Osteocyte (in vitro differentiated cells): ENCODE measurements around the gene CYP19A1. TPM values are rescaled to one million over a fixed set of nuclear protein-coding genes. Genes with fewer than 3 reads are reported as not detected.
A peak's percentile ranks its signal among the peaks of the same experiment; 100 is the strongest.

Experiments
- DNase-seq: peaks from one replicate; pipeline ENCODE4 v3.0.0; 2021; ENCODE audit warnings: mixed read lengths; ENCODE audit not compliant: unreplicated experiment; ENCODE audit errors: extremely low spot score
- H3K27ac Mint-ChIP-seq: one replicate; pipeline ENCODE4 v1.8.0; 2021; ENCODE audit warnings: mild to moderate bottlenecking, mixed read lengths; ENCODE audit not compliant: unreplicated experiment
- H3K27me3 Mint-ChIP-seq: one replicate; pipeline ENCODE4 v1.8.0; 2021; ENCODE audit warnings: mixed read lengths; ENCODE audit not compliant: unreplicated experiment
- H3K36me3 Mint-ChIP-seq: one replicate; pipeline ENCODE4 v1.8.0; 2021; ENCODE audit warnings: mixed read lengths; ENCODE audit not compliant: unreplicated experiment
- H3K4me1 Mint-ChIP-seq: one replicate; pipeline ENCODE4 v1.8.0; 2021; ENCODE audit warnings: mixed read lengths; ENCODE audit not compliant: unreplicated experiment
- H3K4me3 Mint-ChIP-seq: one replicate; pipeline ENCODE4 v1.8.0; 2021; ENCODE audit warnings: mild to moderate bottlenecking, moderate library complexity, mixed read lengths; ENCODE audit not compliant: unreplicated experiment
- H3K9me3 Mint-ChIP-seq: one replicate; pipeline ENCODE4 v1.8.0; 2021; ENCODE audit warnings: mixed read lengths; ENCODE audit not compliant: unreplicated experiment
- total RNA-seq: library from RNA; stranded (reverse); gene quantifications from 2 replicates; pipeline ENCODE4 v1.2.1, GENCODE V29; 2021
- TF ChIP-seq, protein P1 (sequence below): fragments of 200-600 bp; sonication (generic); IDR thresholded peaks from 2 replicates; pipeline ENCODE4 v1.5.0; 2021; ENCODE audit warnings: antibody characterized with exemption, mild to moderate bottlenecking, moderate library complexity

Gene CYP19A1
- total RNA-seq, 1 donor from 2014 or later, result not detected

DNA sequence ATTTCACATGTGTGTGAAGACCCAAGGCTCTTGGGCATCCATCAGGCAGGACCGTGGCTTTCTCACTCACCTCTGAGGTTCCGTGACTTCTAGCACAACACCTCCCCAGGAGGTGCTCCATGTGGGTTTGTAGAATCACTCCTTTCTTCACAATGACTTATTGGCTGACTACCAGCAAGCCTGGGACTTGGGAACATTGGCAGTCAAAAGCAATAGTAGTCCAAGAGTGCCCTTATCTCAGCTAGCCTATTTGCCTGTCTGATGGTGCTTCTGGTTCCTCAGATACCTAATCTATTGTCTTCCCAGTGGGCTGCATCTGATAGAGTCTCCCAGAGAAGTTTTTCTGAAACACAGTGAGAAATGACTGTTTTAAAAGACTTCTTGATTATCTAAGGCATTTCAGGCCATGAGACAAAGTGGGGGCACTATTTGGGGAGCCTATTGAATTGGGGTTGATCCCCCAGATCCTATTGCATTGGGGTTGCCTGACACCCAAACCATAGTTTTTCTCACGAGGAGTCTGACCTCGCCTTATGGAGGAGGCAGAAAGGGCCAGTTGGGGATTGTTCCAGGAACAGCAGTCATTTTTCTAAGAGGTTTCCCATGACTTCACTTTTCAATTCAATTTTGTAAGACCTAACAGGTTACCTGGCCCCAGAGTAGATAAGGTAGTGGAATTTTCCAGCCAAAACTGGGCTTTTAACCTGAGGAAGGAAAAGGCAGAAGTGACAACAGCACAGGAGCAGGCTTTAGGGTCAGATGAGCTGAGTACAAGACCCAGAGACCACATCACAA, 88.0 kb downstream of the CYP19A1 start:
- H3K27me3 Mint-ChIP-seq, result peaks cover 30% of the 10 kb centered on the region
- no peaks in the 10 kb centered on the region for H3K4me1 Mint-ChIP-seq
- no peak overlapping the region for H3K27ac Mint-ChIP-seq
- TF ChIP-seq, protein P1, sequence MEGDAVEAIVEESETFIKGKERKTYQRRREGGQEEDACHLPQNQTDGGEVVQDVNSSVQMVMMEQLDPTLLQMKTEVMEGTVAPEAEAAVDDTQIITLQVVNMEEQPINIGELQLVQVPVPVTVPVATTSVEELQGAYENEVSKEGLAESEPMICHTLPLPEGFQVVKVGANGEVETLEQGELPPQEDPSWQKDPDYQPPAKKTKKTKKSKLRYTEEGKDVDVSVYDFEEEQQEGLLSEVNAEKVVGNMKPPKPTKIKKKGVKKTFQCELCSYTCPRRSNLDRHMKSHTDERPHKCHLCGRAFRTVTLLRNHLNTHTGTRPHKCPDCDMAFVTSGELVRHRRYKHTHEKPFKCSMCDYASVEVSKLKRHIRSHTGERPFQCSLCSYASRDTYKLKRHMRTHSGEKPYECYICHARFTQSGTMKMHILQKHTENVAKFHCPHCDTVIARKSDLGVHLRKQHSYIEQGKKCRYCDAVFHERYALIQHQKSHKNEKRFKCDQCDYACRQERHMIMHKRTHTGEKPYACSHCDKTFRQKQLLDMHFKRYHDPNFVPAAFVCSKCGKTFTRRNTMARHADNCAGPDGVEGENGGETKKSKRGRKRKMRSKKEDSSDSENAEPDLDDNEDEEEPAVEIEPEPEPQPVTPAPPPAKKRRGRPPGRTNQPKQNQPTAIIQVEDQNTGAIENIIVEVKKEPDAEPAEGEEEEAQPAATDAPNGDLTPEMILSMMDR, result no peak
- no peaks in the 10 kb centered on the region for H3K36me3 Mint-ChIP-seq
- DNase-seq, result no peak
- H3K4me3 Mint-ChIP-seq, result no peak overlapping the region
- H3K9me3 Mint-ChIP-seq, result no peaks in the 10 kb centered on the region

DNA sequence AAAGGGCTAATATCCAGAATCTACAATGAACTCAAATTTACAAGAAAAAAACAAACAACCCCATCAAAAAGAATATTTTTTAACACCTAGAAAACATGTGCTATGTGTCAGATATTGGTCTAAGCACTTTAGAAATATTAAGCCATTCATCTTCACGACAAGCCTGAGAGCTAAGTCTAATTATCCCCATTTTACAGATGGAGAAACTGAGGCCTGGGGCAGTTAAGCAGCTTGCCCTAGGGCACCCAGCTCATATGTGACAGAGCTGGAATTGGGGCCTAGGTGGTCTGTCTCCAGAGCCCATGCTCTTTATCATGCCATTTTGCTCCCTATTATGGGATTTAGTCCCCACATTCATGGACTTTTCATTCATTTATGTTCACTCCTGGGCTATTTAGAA, 92.8 kb downstream of the CYP19A1 start:
- TF ChIP-seq, protein P1, result no peak
- no peaks in the 10 kb centered on the region for H3K4me1 Mint-ChIP-seq
- H3K36me3 Mint-ChIP-seq, result no peaks in the 10 kb centered on the region
- no peak overlapping the region for H3K4me3 Mint-ChIP-seq
- H3K27me3 Mint-ChIP-seq, result peaks cover 41% of the 10 kb centered on the region
- H3K27ac Mint-ChIP-seq, result no peak overlapping the region
- H3K9me3 Mint-ChIP-seq, result no peaks in the 10 kb centered on the region
- DNase-seq, result peak; percentile 19

DNA sequence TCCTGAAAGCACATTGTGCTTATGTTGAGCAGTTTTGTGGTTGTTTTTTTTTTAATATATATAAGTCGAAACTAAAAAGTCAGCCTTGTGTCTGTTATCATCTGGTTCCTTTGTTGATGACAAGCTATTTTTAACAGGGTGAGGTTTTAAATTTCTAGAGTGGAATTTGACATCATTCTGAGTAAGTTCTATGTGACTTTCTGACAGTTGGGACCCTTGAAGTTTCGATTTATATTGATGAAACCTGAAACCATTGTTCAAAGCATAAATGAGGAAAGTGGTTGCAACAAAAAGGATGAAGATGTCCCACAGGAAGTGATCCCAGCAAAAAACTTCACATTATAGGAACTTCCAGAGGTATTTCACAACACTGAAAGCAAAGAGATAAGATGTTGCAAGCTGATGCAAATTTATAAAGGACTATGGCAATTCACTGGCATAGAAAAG, 94.0 kb downstream of the CYP19A1 start:
- H3K36me3 Mint-ChIP-seq, result no peaks in the 10 kb centered on the region
- TF ChIP-seq, protein P1, result no peak
- no peaks in the 10 kb centered on the region for H3K9me3 Mint-ChIP-seq
- H3K4me3 Mint-ChIP-seq, result no peak overlapping the region
- H3K4me1 Mint-ChIP-seq, result no peaks in the 10 kb centered on the region
- peaks cover 46% of the 10 kb centered on the region for H3K27me3 Mint-ChIP-seq
- no peak for DNase-seq
- no peak overlapping the region for H3K27ac Mint-ChIP-seq

DNA sequence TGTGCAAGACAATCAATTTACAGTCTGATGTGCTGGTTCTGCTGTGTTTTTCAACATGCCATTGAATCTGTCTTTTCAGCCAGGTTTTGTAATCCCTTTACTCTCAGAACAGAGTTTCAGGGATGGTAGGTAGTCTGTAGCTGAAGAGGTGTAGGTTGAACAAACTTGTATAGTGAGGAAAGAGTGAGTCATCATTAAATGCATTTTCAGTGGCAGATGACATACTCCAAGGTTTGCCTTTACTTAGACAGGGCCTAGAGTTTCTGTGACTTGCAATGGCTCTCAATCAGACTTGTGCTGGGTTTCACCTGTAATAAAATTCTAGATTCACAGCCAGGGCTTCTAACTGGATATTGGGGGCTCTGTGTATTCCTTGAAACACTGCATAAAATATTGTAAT, 94.6 kb downstream of the CYP19A1 start:
- H3K4me3 Mint-ChIP-seq, result no peak overlapping the region
- TF ChIP-seq, protein P1, result no peak
- H3K4me1 Mint-ChIP-seq, result no peaks in the 10 kb centered on the region
- peaks cover 48% of the 10 kb centered on the region for H3K27me3 Mint-ChIP-seq
- no peaks in the 10 kb centered on the region for H3K36me3 Mint-ChIP-seq
- H3K27ac Mint-ChIP-seq, result no peak overlapping the region
- DNase-seq, result no peak
- H3K9me3 Mint-ChIP-seq, result no peaks in the 10 kb centered on the region

DNA sequence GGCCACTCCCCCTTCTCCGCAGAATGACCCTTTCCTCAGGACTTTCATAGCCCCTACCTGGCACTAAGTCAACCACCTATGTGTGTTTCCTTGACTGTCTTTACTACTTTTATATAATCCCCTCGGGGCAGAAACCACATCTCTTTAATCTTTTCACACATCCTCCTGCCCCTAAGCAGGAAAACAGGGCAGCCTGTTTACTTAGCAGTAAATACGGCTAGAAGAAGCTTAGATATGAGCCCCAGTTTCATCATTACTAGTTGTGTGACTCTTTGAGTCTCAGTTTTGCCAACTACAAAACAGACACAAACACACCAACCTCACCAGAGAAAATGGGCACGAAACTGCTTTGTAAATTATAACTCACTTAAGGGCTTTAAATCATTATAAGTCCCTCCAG, 98.3 kb downstream of the CYP19A1 start:
- H3K36me3 Mint-ChIP-seq, result no peaks in the 10 kb centered on the region
- H3K27me3 Mint-ChIP-seq, result peaks cover 69% of the 10 kb centered on the region
- TF ChIP-seq, protein P1, result no peak
- no peak for DNase-seq
- H3K9me3 Mint-ChIP-seq, result no peaks in the 10 kb centered on the region
- H3K4me3 Mint-ChIP-seq, result no peak overlapping the region
- H3K27ac Mint-ChIP-seq, result no peak overlapping the region
- no peaks in the 10 kb centered on the region for H3K4me1 Mint-ChIP-seq
